ENCODE data around the gene BICDL2.

BICDL2 gene

GRCh38 chr16:3028716-3029319 lies 7.9 kb downstream of the BICDL2 start:
- Histone ChIP-seq H3K27ac (peak overlapping the region in 1 of 21 experiments; percentile 29), H3K4me3 (peak overlapping the region in 2 of 7 experiments; percentile 2 to 24)

GRCh38 chr16:3027983-3028715 lies 8.6 kb downstream of the BICDL2 start:
- Histone ChIP-seq H3K27ac (peak overlapping the region in 1 of 21 experiments; percentile 10), H3K4me3 (peak overlapping the region in 1 of 7 experiments; percentile 2)

GRCh38 chr16:3027489-3027795 lies 9.3 kb downstream of the BICDL2 start:
- no peak overlapping the region for H3K27ac ChIP-seq
- no peak overlapping the region for H3K4me3 ChIP-seq

GRCh38 chr16:3026609-3027488 lies 9.9 kb downstream of the BICDL2 start:
- no peak overlapping the region for H3K4me3 ChIP-seq
- H3K27ac ChIP-seq, result no peak overlapping the region

- Histone ChIP-seq H3K4me3 (no peak overlapping the region), H3K27ac (no peak overlapping the region)
Measured at GRCh38 chr16:3026003-3026378, 10.8 kb downstream of the BICDL2 start.

GRCh38 chr16:3025032-3026002 lies 11.4 kb downstream of the BICDL2 start:
- Histone ChIP-seq H3K27ac (no peak overlapping the region), H3K4me3 (no peak overlapping the region)

- Histone ChIP-seq H3K27ac (peak within 1 kb of the TSS; percentile 60 to 98 (median 94)), H3K4me3 (peak within 1 kb of the TSS; percentile 34 to 72 (median 64))
Measured at GRCh38 chr16:3023669-3024478, 12.9 kb downstream of the BICDL2 start, which contains the start of the genes HCFC1R1 and THOC6. HCFC1R1 (minus strand) TSS chr16:3023942; CDS start chr16:3023941, 1 bp downstream. THOC6 (plus strand) TSS chr16:3024035; CDS start chr16:3024327, 292 bp downstream.

GRCh38 chr16:3023415-3023668 lies 13.4 kb downstream of the BICDL2 start:
- Histone ChIP-seq H3K27ac (peak overlapping the region; percentile 60 to 98 (median 94)), H3K4me3 (peak overlapping the region; percentile 34 to 72 (median 64))

- peak overlapping the region; percentile 34 to 72 (median 64) for H3K4me3 ChIP-seq
- H3K27ac ChIP-seq, result peak overlapping the region in 20 of 21 experiments; percentile 85 to 98 (median 94)
Measured at GRCh38 chr16:3022684-3023414, 13.9 kb downstream of the BICDL2 start.

GRCh38 chr16:3022208-3022683 lies 14.5 kb downstream of the BICDL2 start:
- peak overlapping the region; percentile 56 to 72 (median 64) for H3K4me3 ChIP-seq
- peak overlapping the region in 20 of 21 experiments; percentile 85 to 98 (median 94) for H3K27ac ChIP-seq

GRCh38 chr16:3021449-3022207 lies 15.1 kb downstream of the BICDL2 start:
- Histone ChIP-seq H3K27ac (peak overlapping the region; percentile 72 to 98 (median 94)), H3K4me3 (peak overlapping the region; percentile 50 to 72 (median 64))

GRCh38 chr16:3020604-3021448 lies 15.9 kb downstream of the BICDL2 start:
- peak overlapping the region; percentile 72 to 98 (median 94) for H3K27ac ChIP-seq
- peak overlapping the region; percentile 50 to 72 (median 64) for H3K4me3 ChIP-seq

- Histone ChIP-seq H3K4me3 (peak within 1 kb of the TSS; percentile 50 to 72 (median 64)), H3K27ac (peak within 1 kb of the TSS; percentile 72 to 98 (median 94))
Measured at GRCh38 chr16:3020247-3020603, 16.5 kb downstream of the BICDL2 start, which contains the start of gene TNFRSF12A. TNFRSF12A (plus strand) TSS chr16:3020368; CDS start chr16:3020398, 30 bp downstream.

GRCh38 chr16:3019594-3020246 lies 17.0 kb downstream of the BICDL2 start:
- Histone ChIP-seq H3K27ac (peak overlapping the region in 17 of 21 experiments; percentile 50 to 98 (median 94)), H3K4me3 (peak overlapping the region; percentile 50 to 72 (median 64))

GRCh38 chr16:3017794-3018506 lies 18.8 kb downstream of the BICDL2 start, which contains the start of gene CLDN6:
CLDN6 (minus strand) TSS chr16:3018183; CDS start chr16:3016021, 2,162 bp downstream.
- Histone ChIP-seq H3K4me3 (no peak within 1 kb of the TSS), H3K27ac (no peak within 1 kb of the TSS)
